ENCODE data around the gene PRKAG2. TPM values are rescaled to one million over a fixed set of nuclear protein-coding genes. Genes with fewer than 3 reads are reported as not detected.
"Not testable (repeated sequence)": the region's sequence is repeated elsewhere in the genome, so short reads cannot be mapped to it uniquely, and the experiment has no call there.

PRKAG2 gene
- total RNA-seq, 1 donor from 2014 or later = 21.1 TPM

GRCh38 chr7:151917791-151918509 is 41.0 kb upstream of the PRKAG2 start:
- Histone ChIP-seq H3K4me3 (ENCODE audit: low read depth, low read length) (no peak overlapping the region), H3K27me3 (ENCODE audit: control insufficient read depth, insufficient read depth, low read length) (peaks cover 2% of the 10 kb centered on the region), H3K36me3 (ENCODE audit: control insufficient read depth, insufficient read depth, low read length) (no peaks in the 10 kb centered on the region)
- no peak for TF ChIP-seq CTCF (IDR thresholded peaks at IDR 0.05; ENCODE audit: insufficient read depth, low read length, poor library complexity, severe bottlenecking)
- no peak for DNase-seq (ENCODE audit: low read depth)

GRCh38 chr7:151914051-151914450 is 37.1 kb upstream of the PRKAG2 start:
- Histone ChIP-seq H3K27me3 (ENCODE audit: control insufficient read depth, insufficient read depth, low read length) (peaks cover 2% of the 10 kb centered on the region), H3K4me3 (ENCODE audit: low read depth, low read length) (no peak overlapping the region), H3K36me3 (ENCODE audit: control insufficient read depth, insufficient read depth, low read length) (no peaks in the 10 kb centered on the region)
- TF ChIP-seq CTCF (IDR thresholded peaks at IDR 0.05; ENCODE audit: insufficient read depth, low read length, poor library complexity, severe bottlenecking) = no peak
- DNase-seq (ENCODE audit: low read depth) = no peak

- H3K36me3 ChIP-seq (ENCODE audit: control insufficient read depth, insufficient read depth, low read length); DNase-seq (ENCODE audit: low read depth); H3K27me3 ChIP-seq (ENCODE audit: control insufficient read depth, insufficient read depth, low read length); H3K4me3 ChIP-seq (ENCODE audit: low read depth, low read length): not testable (repeated sequence)
Observed at GRCh38 chr7:151910655-151911054, 33.7 kb upstream of the PRKAG2 start.

- H3K4me3 ChIP-seq (ENCODE audit: low read depth, low read length); H3K27me3 ChIP-seq (ENCODE audit: control insufficient read depth, insufficient read depth, low read length); H3K36me3 ChIP-seq (ENCODE audit: control insufficient read depth, insufficient read depth, low read length); DNase-seq (ENCODE audit: low read depth): not testable (repeated sequence)
Observed at GRCh38 chr7:151907115-151907514, 30.2 kb upstream of the PRKAG2 start.

GRCh38 chr7:151905766-151906165 is 28.9 kb upstream of the PRKAG2 start:
- no peaks in the 10 kb centered on the region for H3K36me3 ChIP-seq (ENCODE audit: control insufficient read depth, insufficient read depth, low read length)
- no peak overlapping the region for H3K4me3 ChIP-seq (ENCODE audit: low read depth, low read length)
- no peak for DNase-seq (ENCODE audit: low read depth)
- no peaks in the 10 kb centered on the region for H3K27me3 ChIP-seq (ENCODE audit: control insufficient read depth, insufficient read depth, low read length)
- TF ChIP-seq CTCF (IDR thresholded peaks at IDR 0.05; ENCODE audit: insufficient read depth, low read length, poor library complexity, severe bottlenecking) = no peak

GRCh38 chr7:151905353-151905752 is 28.4 kb upstream of the PRKAG2 start:
- TF ChIP-seq CTCF (IDR thresholded peaks at IDR 0.05; ENCODE audit: insufficient read depth, low read length, poor library complexity, severe bottlenecking) = no peak
- Histone ChIP-seq H3K27me3 (ENCODE audit: control insufficient read depth, insufficient read depth, low read length) (no peaks in the 10 kb centered on the region), H3K4me3 (ENCODE audit: low read depth, low read length) (no peak overlapping the region), H3K36me3 (ENCODE audit: control insufficient read depth, insufficient read depth, low read length) (no peaks in the 10 kb centered on the region)
- DNase-seq (ENCODE audit: low read depth) = no peak

- no peak for TF ChIP-seq CTCF (IDR thresholded peaks at IDR 0.05; ENCODE audit: insufficient read depth, low read length, poor library complexity, severe bottlenecking)
- Histone ChIP-seq H3K27me3 (ENCODE audit: control insufficient read depth, insufficient read depth, low read length) (no peaks in the 10 kb centered on the region), H3K4me3 (ENCODE audit: low read depth, low read length) (no peak overlapping the region), H3K36me3 (ENCODE audit: control insufficient read depth, insufficient read depth, low read length) (no peaks in the 10 kb centered on the region)
- DNase-seq (ENCODE audit: low read depth) = no peak
Observed at GRCh38 chr7:151904270-151904669, 27.4 kb upstream of the PRKAG2 start.
